ENCODE data around the gene LRRC25. TPM values are rescaled to one million over a fixed set of nuclear protein-coding genes. Genes with fewer than 3 reads are reported as not detected.
A peak's percentile ranks its signal among the peaks of the same experiment; 100 is the strongest.

LRRC25 gene
- total RNA-seq, 1 experiment from 2014 or later: 0.31 TPM

GRCh38 chr19:18430417-18431144, 33.2 kb upstream of the LRRC25 start (continued):
- TF ChIP-seq ZNF425 (CRISPR knock-in tag; conservative IDR thresholded peaks at IDR 0.05): no peak
- TF ChIP-seq ARID4B (CRISPR knock-in tag; IDR thresholded peaks at IDR 0.05; ENCODE audit: borderline replicate concordance): no peak

- ATAC-seq (no peak), DNase-seq (ENCODE audit: low spot score) (no peak)
- Mint-ChIP-seq H3K4me1 (peaks cover 25% of the 10 kb centered on the region), H3K27me3 (ENCODE audit: low read depth) (no peaks in the 10 kb centered on the region), H3K27ac (no peak overlapping the region), H3K4me3 (peak overlapping the region; percentile 60), H3K9me3 (no peaks in the 10 kb centered on the region), H3K36me3 (no peaks in the 10 kb centered on the region)
- POLR2A ChIA-PET: no interaction called here
- CTCF ChIA-PET: interaction anchor here (0.6 to 2.2 kb wide), 3 partner anchors 10 to 151 kb away, joined by 4 to 31 read pairs (median 6); partner anchors contain the start of gene SSBP4
- TF ChIP-seq EMX1 (CRISPR knock-in tag; IDR thresholded peaks at IDR 0.05) (0 out of 2 replicates have a peak, but pooled peaks have one; percentile 49), MAX (CRISPR knock-in tag; IDR thresholded peaks at IDR 0.05) (no peak), ZMAT4 (CRISPR knock-in tag; IDR thresholded peaks at IDR 0.05) (0 out of 2 replicates have a peak, but pooled peaks have one; percentile 29), MYBL2 (CRISPR knock-in tag; IDR thresholded peaks at IDR 0.05) (0 out of 2 replicates have a peak, but pooled peaks have one; percentile 29), GTF2I (CRISPR knock-in tag; conservative IDR thresholded peaks at IDR 0.05) (peak; percentile 75; the same call in 1 of the 2 replicates), ERG (CRISPR knock-in tag; IDR thresholded peaks at IDR 0.05) (0 out of 2 replicates have a peak, but pooled peaks have one; percentile 5)
These were observed 32.4 kb upstream of the LRRC25 start for GRCh38 chr19:18429717-18430416.

- peak; percentile 93 for DNase-seq (ENCODE audit: low spot score)
- peak; percentile 70 for ATAC-seq
- Mint-ChIP-seq H3K4me1 (peaks cover 27% of the 10 kb centered on the region), H3K36me3 (no peaks in the 10 kb centered on the region), H3K27ac (no peak overlapping the region), H3K4me3 (peak overlapping the region; percentile 60), H3K27me3 (ENCODE audit: low read depth) (no peaks in the 10 kb centered on the region), H3K9me3 (no peaks in the 10 kb centered on the region)
- ChIA-PET CTCF (interaction anchor here (0.6 to 2.2 kb wide), 7 partner anchors 8 to 152 kb away, joined by 3 to 31 read pairs (median 4); partner anchors contain the start of genes GDF15 and SSBP4), POLR2A (interaction anchor here (0.6 to 1.5 kb wide), 3 partner anchors 8 to 13 kb away, joined by 3 to 6 read pairs (median 3); partner anchors contain the start of gene SSBP4)
- TF ChIP-seq E2F1 (CRISPR knock-in tag; IDR thresholded peaks at IDR 0.05) (0 out of 2 replicates have a peak, but pooled peaks have one; percentile 24), FOXJ3 (CRISPR knock-in tag; IDR thresholded peaks at IDR 0.05; ENCODE audit: borderline replicate concordance) (no peak), MLX (CRISPR knock-in tag; IDR thresholded peaks at IDR 0.05) (no peak), ZNF423 (CRISPR knock-in tag; IDR thresholded peaks at IDR 0.05) (peak; percentile 47; the same call in 1 of the 2 replicates), SMAD4 (CRISPR knock-in tag; IDR thresholded peaks at IDR 0.05) (no peak), MYBL2 (CRISPR knock-in tag; IDR thresholded peaks at IDR 0.05) (0 out of 2 replicates have a peak, but pooled peaks have one; percentile 8), CBFB (CRISPR knock-in tag; IDR thresholded peaks at IDR 0.05; ENCODE audit: low read depth) (0 out of 2 replicates have a peak, but pooled peaks have one; percentile 59), ZNF219 (CRISPR knock-in tag; IDR thresholded peaks at IDR 0.05; ENCODE audit: borderline replicate concordance) (no peak), ZNF121 (CRISPR knock-in tag; IDR thresholded peaks at IDR 0.05) (no peak)
These were observed 31.6 kb upstream of the LRRC25 start for GRCh38 chr19:18428787-18429674.

Data from WTC11 (cell line).